ENCODE measurements around the gene EEF1B2.
"Not testable (repeated sequence)": the region's sequence is repeated elsewhere in the genome, so short reads cannot be mapped to it uniquely, and the experiment has no call there.

The EEF1B2 gene

GRCh38 chr2:206176121-206176520, 16.4 kb downstream of the EEF1B2 start:
- TF ChIP-seq CTCF (IDR thresholded peaks at IDR 0.05; ENCODE audit: low read depth, low read length) (no peak), MYC (IDR thresholded peaks at IDR 0.05; ENCODE audit: low read depth, low read length) (no peak)
- no peak for DNase-seq (ENCODE audit: low read depth)
- H3K4me3 ChIP-seq (ENCODE audit: low read depth, low read length): no peak overlapping the region

GRCh38 chr2:206176901-206177300, 17.2 kb downstream of the EEF1B2 start:
- TF ChIP-seq CTCF (IDR thresholded peaks at IDR 0.05; ENCODE audit: low read depth, low read length): no peak
- no peak for TF ChIP-seq POLR2A (IDR thresholded peaks at IDR 0.05; ENCODE audit: extremely low read depth, insufficient read length)
- TF ChIP-seq MYC (IDR thresholded peaks at IDR 0.05; ENCODE audit: low read depth, low read length): no peak
- no peak for TF ChIP-seq MAX (IDR thresholded peaks at IDR 0.05; ENCODE audit: low read depth, low read length)
- no peak for DNase-seq (ENCODE audit: low read depth)
- H3K4me3 ChIP-seq (ENCODE audit: low read depth, low read length): no peak overlapping the region

GRCh38 chr2:206181526-206181925, 21.8 kb downstream of the EEF1B2 start:
- not testable (repeated sequence) for H3K4me3 ChIP-seq (ENCODE audit: low read depth, low read length); DNase-seq (ENCODE audit: low read depth)

GRCh38 chr2:206189691-206190090, 30.0 kb downstream of the EEF1B2 start:
- no peak for TF ChIP-seq POLR2A (IDR thresholded peaks at IDR 0.05; ENCODE audit: extremely low read depth, insufficient read length)
- TF ChIP-seq MYC (IDR thresholded peaks at IDR 0.05; ENCODE audit: low read depth, low read length): no peak
- TF ChIP-seq MAX (IDR thresholded peaks at IDR 0.05; ENCODE audit: low read depth, low read length): no peak
- TF ChIP-seq CTCF (IDR thresholded peaks at IDR 0.05; ENCODE audit: low read depth, low read length): no peak
- no peak overlapping the region for H3K4me3 ChIP-seq (ENCODE audit: low read depth, low read length)
- DNase-seq (ENCODE audit: low read depth): no peak

- no peak for DNase-seq (ENCODE audit: low read depth)
- no peak overlapping the region for H3K4me3 ChIP-seq (ENCODE audit: low read depth, low read length)
- TF ChIP-seq CTCF (IDR thresholded peaks at IDR 0.05; ENCODE audit: low read depth, low read length) (no peak), MYC (IDR thresholded peaks at IDR 0.05; ENCODE audit: low read depth, low read length) (no peak), MAX (IDR thresholded peaks at IDR 0.05; ENCODE audit: low read depth, low read length) (no peak), POLR2A (IDR thresholded peaks at IDR 0.05; ENCODE audit: extremely low read depth, insufficient read length) (no peak)
Measured at GRCh38 chr2:206190111-206190510, 30.4 kb downstream of the EEF1B2 start.

- no peak for DNase-seq (ENCODE audit: low read depth)
- no peak for TF ChIP-seq MYC (IDR thresholded peaks at IDR 0.05; ENCODE audit: low read depth, low read length)
- TF ChIP-seq POLR2A (IDR thresholded peaks at IDR 0.05; ENCODE audit: extremely low read depth, insufficient read length): no peak
- TF ChIP-seq MAX (IDR thresholded peaks at IDR 0.05; ENCODE audit: low read depth, low read length): no peak
- no peak for TF ChIP-seq CTCF (IDR thresholded peaks at IDR 0.05; ENCODE audit: low read depth, low read length)
- no peak overlapping the region for H3K4me3 ChIP-seq (ENCODE audit: low read depth, low read length)
Measured at GRCh38 chr2:206190689-206191088, 31.0 kb downstream of the EEF1B2 start.
